Activated CD8-positive, alpha-beta memory T cell treated with anti-CD3 and anti-CD28 coated beads, Interleukin-2, amount 10 ng/mL, durations not matched to agents 7 days and 5 days (primary cell): ENCODE data around the gene ITSN1. TPM values are rescaled to one million over a fixed set of nuclear protein-coding genes. Genes with fewer than 3 reads are reported as not detected.

Experiments used
- ATAC-seq: fragments of 150-1000 bp; cut with Tn5 transposase; one replicate; pipeline ENCODE4 v1.10.0; 2021; ENCODE audit warnings: moderate library complexity
- CTCF ChIA-PET: fragments of 350-600 bp; sonication (Branson Sonifier 250); formaldehyde crosslinking; loops from one replicate; lab custom pipeline; 2021; ENCODE audit warnings: antibody characterized with exemption; lab: Charles Lee
- DNase-seq: peaks from one replicate; pipeline ENCODE4 v3.0.0-alpha.2; 2020
- H3K27ac Mint-ChIP-seq: one replicate; pipeline ENCODE4 v1.8.0; 2021; ENCODE audit warnings: mild to moderate bottlenecking, mixed read lengths
- H3K27me3 Mint-ChIP-seq: one replicate; pipeline ENCODE4 v1.8.0; 2021; ENCODE audit warnings: mixed read lengths
- H3K36me3 Mint-ChIP-seq: one replicate; pipeline ENCODE4 v1.8.0; 2021; ENCODE audit warnings: mild to moderate bottlenecking, mixed read lengths
- H3K4me1 Mint-ChIP-seq: one replicate; pipeline ENCODE4 v1.8.0; 2021; ENCODE audit warnings: mixed read lengths
- H3K4me3 Mint-ChIP-seq: one replicate; pipeline ENCODE4 v1.8.0; 2021; ENCODE audit warnings: mild to moderate bottlenecking, moderate library complexity, mixed read lengths
- H3K9me3 Mint-ChIP-seq: one replicate; pipeline ENCODE4 v1.8.0; 2022; ENCODE audit warnings: low read depth, mixed read lengths
- total RNA-seq, 2 experiments: library from RNA; stranded (reverse); gene quantifications; one replicate each; pipeline ENCODE4 v1.2.3, GENCODE V29; 2021

The ITSN1 gene
- total RNA-seq, 2 experiments from 2014 or later, result 2.0 to 3.9 TPM

GRCh38 chr21:33894736-33895288 lies 252.5 kb downstream of the ITSN1 start:
- Mint-ChIP-seq H3K36me3 (peaks cover 1% of the 10 kb centered on the region), H3K27me3 (peaks cover 18% of the 10 kb centered on the region), H3K4me3 (peak overlapping the region; percentile 27), H3K4me1 (peaks cover 12% of the 10 kb centered on the region), H3K27ac (no peak overlapping the region), H3K9me3 (no peaks in the 10 kb centered on the region)
- CTCF ChIA-PET, result interaction anchor here (0.6 to 0.9 kb wide), 2 partner anchors 9 to 29 kb away, joined by 3 read pairs; no protein-coding TSS in a partner anchor
- peak; percentile 64 for DNase-seq
- peak; percentile 76 for ATAC-seq

- H3K27me3 Mint-ChIP-seq, result peaks cover 18% of the 10 kb centered on the region
- peaks cover 12% of the 10 kb centered on the region for H3K4me1 Mint-ChIP-seq
- H3K9me3 Mint-ChIP-seq, result no peaks in the 10 kb centered on the region
- no peak overlapping the region for H3K27ac Mint-ChIP-seq
- CTCF ChIA-PET, result interaction anchor here (0.9 kb wide), 1 partner anchor 8 kb away, joined by 3 read pairs; no protein-coding TSS in a partner anchor
- no peak overlapping the region for H3K4me3 Mint-ChIP-seq
- H3K36me3 Mint-ChIP-seq, result peaks cover 1% of the 10 kb centered on the region
- DNase-seq, result no peak
- no peak for ATAC-seq
Observed at GRCh38 chr21:33895356-33895755, 253.1 kb downstream of the ITSN1 start.

DNA sequence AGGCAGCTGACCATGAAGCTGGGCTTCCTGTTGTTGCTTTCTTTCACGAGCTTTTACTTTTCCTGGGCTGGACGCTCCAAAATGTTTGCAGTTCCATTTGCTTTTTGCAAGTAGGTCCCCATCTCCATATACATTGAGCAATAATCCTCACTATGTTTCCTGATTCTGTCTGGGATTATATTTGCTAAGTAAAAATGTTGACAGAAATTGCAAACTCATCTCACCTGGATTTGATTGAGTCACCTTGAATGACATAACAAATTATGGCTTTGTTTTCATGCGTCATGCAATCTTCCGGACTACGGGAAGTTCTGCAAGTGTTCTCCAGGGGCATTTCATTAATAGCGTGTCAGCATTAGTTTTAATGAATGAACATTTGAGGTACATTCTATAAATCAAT lies 254.4 kb downstream of the ITSN1 start:
- no peak for ATAC-seq
- Mint-ChIP-seq H3K4me1 (peaks cover 17% of the 10 kb centered on the region), H3K9me3 (no peaks in the 10 kb centered on the region), H3K27ac (no peak overlapping the region), H3K36me3 (peaks cover 5% of the 10 kb centered on the region), H3K27me3 (peaks cover 18% of the 10 kb centered on the region), H3K4me3 (no peak overlapping the region)
- no peak for DNase-seq
- CTCF ChIA-PET, result interaction anchor here (1.1 kb wide), 1 partner anchor 18 kb away, joined by 4 read pairs; the partner anchor contains the start of gene ATP5PO

DNA sequence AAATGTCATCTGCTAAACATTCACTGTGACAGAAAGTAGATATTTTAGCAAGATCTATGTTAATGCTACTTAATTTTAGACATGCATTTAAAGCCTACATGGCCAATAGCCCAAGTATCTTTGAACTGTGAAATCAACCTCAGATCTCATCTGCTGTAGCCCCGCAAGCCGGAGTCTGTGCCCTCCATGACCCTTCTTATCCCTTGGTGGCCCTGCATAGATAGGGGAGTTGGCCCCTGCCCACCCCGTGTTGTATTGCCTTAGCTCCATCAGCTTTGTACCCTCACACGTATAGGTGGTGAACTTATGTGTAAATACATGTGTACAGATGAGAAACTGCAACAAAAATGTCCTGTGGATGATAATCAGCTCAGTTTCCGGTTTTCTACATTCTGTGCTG lies 254.8 kb downstream of the ITSN1 start:
- H3K27ac Mint-ChIP-seq, result no peak overlapping the region
- H3K27me3 Mint-ChIP-seq, result peaks cover 18% of the 10 kb centered on the region
- H3K4me3 Mint-ChIP-seq, result no peak overlapping the region
- H3K9me3 Mint-ChIP-seq, result no peaks in the 10 kb centered on the region
- H3K4me1 Mint-ChIP-seq, result peaks cover 21% of the 10 kb centered on the region
- DNase-seq (no peak), ATAC-seq (no peak)
- peaks cover 8% of the 10 kb centered on the region for H3K36me3 Mint-ChIP-seq
- CTCF ChIA-PET, result interaction anchor here (1.1 kb wide), 1 partner anchor 18 kb away, joined by 4 read pairs; the partner anchor contains the start of gene ATP5PO

GRCh38 chr21:33897739-33898138 lies 255.4 kb downstream of the ITSN1 start:
- ATAC-seq, result no peak
- no peak for DNase-seq
- Mint-ChIP-seq H3K4me3 (no peak overlapping the region), H3K36me3 (peaks cover 13% of the 10 kb centered on the region), H3K27me3 (peaks cover 18% of the 10 kb centered on the region), H3K27ac (no peak overlapping the region), H3K9me3 (no peaks in the 10 kb centered on the region), H3K4me1 (peaks cover 27% of the 10 kb centered on the region)
- CTCF ChIA-PET, result interaction anchor here (1.1 kb wide), 1 partner anchor 17 kb away, joined by 4 read pairs; the partner anchor contains the start of gene ATP5PO

DNA sequence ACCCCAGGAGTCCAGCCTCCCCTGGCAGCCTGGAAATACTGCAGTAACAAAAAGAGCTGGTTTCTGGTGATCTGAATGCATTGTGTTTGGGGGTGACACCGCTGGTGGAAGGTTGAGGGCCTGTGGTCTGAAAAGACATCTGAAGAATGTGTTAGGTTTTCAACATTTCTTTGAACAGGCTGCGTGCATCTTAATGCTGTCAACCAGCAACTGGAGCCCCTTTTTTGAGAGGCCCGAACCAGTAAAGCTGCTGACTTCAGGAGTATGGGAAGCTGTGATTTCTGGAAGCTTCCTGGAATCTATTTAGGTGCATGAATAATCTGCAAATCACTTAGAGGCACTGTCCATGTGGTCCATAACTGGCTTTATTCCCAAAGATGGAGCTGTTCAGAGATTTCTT lies 256.3 kb downstream of the ITSN1 start:
- H3K9me3 Mint-ChIP-seq, result no peaks in the 10 kb centered on the region
- CTCF ChIA-PET, result interaction anchor here (1.2 kb wide), 1 partner anchor 234 kb away, joined by 3 read pairs; no protein-coding TSS in a partner anchor
- peaks cover 22% of the 10 kb centered on the region for H3K36me3 Mint-ChIP-seq
- peaks cover 29% of the 10 kb centered on the region for H3K4me1 Mint-ChIP-seq
- no peak overlapping the region for H3K27ac Mint-ChIP-seq
- H3K27me3 Mint-ChIP-seq, result peaks cover 18% of the 10 kb centered on the region
- ATAC-seq (no peak), DNase-seq (no peak)
- no peak overlapping the region for H3K4me3 Mint-ChIP-seq

DNA sequence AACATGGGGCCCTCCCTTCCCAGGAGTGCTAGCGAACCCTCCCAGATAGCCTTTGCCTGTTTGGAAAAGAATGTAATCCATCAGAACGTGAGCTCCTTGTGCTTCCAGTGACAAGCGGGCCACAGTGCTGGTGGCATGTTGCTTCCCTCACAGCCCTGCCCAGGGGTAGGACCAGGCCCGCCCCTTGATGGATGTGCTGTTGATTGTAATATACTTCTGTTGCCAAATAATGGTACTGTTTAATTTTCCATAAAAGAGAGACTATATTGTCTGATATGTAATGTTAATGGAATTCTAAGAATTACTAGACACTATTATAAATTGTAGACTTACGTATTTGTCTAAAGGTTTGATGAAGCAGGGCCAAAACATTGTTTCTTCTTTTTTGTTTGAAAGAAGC lies 256.9 kb downstream of the ITSN1 start:
- Mint-ChIP-seq H3K27ac (no peak overlapping the region), H3K9me3 (no peaks in the 10 kb centered on the region), H3K27me3 (peaks cover 14% of the 10 kb centered on the region), H3K4me1 (peaks cover 29% of the 10 kb centered on the region), H3K36me3 (peaks cover 23% of the 10 kb centered on the region), H3K4me3 (no peak overlapping the region)
- ATAC-seq (no peak), DNase-seq (no peak)
- CTCF ChIA-PET, result interaction anchor here (1.2 kb wide), 1 partner anchor 234 kb away, joined by 3 read pairs; no protein-coding TSS in a partner anchor

DNA sequence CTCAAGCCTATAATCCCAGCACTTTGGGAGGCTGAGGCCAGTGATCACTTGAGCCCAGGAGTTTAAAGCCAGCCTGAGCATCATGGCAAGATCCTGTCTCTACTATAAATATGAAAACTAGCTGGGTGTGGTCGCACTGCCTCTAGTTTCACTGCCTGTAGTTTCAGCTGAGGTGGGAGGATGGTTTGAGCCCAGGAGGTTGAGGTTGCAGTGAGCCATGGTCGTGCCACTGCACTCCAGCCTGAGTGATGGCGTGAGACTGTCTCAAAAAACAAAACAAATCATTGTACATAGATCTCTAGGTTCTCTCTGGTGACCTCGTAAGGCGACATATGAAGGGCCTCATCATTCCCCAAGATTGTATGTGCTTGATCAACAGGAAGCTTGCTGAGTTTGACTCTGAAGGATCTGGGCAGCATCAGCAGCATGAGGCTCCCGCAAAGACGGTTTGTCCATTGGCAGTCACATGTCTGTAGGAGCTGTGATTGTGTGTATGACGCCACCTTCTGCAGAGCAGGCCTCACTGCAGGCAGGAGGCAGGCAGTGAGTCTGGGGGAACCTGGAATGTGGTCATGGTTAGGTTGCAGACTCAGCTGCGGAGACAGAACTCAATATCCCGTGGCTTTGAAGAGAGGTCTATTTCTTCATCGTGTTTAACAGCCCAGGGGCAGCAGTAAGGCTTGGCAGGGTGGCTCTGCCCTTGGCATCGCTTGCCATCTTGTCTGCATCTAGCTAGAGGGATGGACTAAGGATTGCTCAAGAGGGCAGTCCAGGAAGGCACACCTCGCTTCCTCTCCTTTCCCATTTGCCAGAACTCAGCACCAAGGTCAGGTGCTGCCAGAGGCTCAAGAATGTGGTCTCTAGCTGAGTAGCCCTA lies 259.3 kb downstream of the ITSN1 start:
- DNase-seq (peak; percentile 44), ATAC-seq (peak; percentile 30)
- Mint-ChIP-seq H3K4me1 (peaks cover 17% of the 10 kb centered on the region), H3K36me3 (peaks cover 39% of the 10 kb centered on the region), H3K9me3 (no peaks in the 10 kb centered on the region), H3K27me3 (no peaks in the 10 kb centered on the region), H3K27ac (peak overlapping the region; percentile 12), H3K4me3 (no peak overlapping the region)
- CTCF ChIA-PET, result interaction anchor here (1.0 to 1.8 kb wide), 2 partner anchors 10 to 189 kb away, joined by 3 to 5 read pairs; no protein-coding TSS in a partner anchor

- DNase-seq (no peak), ATAC-seq (no peak)
- Mint-ChIP-seq H3K4me3 (no peak overlapping the region), H3K27me3 (no peaks in the 10 kb centered on the region), H3K36me3 (peaks cover 44% of the 10 kb centered on the region), H3K9me3 (no peaks in the 10 kb centered on the region), H3K4me1 (peaks cover 17% of the 10 kb centered on the region), H3K27ac (no peak overlapping the region)
- CTCF ChIA-PET, result interaction anchor here (1.0 to 1.8 kb wide), 2 partner anchors 10 to 188 kb away, joined by 3 to 5 read pairs; no protein-coding TSS in a partner anchor
Observed at GRCh38 chr21:33902349-33902748, 260.0 kb downstream of the ITSN1 start.

- CTCF ChIA-PET, result interaction anchor here (1.3 kb wide), 1 partner anchor 9 kb away, joined by 3 read pairs; no protein-coding TSS in a partner anchor
- H3K27ac Mint-ChIP-seq, result no peak overlapping the region
- no peak overlapping the region for H3K4me3 Mint-ChIP-seq
- no peaks in the 10 kb centered on the region for H3K27me3 Mint-ChIP-seq
- H3K36me3 Mint-ChIP-seq, result peaks cover 57% of the 10 kb centered on the region
- ATAC-seq (no peak), DNase-seq (no peak)
- peaks cover 17% of the 10 kb centered on the region for H3K4me1 Mint-ChIP-seq
- no peaks in the 10 kb centered on the region for H3K9me3 Mint-ChIP-seq
Observed at GRCh38 chr21:33904041-33904440, 261.7 kb downstream of the ITSN1 start.

DNA sequence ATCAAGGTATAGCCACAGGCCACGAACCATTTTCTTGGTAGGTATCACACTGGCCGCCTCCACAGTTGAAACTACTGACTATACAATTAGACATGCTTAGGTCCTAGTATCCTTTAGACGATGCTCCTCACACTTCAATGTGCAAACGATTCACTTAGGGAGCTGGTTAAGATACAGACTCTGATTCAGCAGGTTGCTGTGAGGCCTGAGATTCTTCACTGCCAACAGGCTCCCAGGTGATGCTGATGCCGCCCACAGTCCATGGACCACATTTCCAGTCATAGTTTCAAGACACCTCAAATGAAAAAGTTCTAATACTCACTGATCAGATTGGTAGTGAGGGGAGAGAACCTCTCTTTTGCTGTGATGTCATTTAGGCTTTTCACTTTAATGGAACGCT lies 266.5 kb downstream of the ITSN1 start:
- Mint-ChIP-seq H3K27me3 (no peaks in the 10 kb centered on the region), H3K36me3 (peaks cover 58% of the 10 kb centered on the region), H3K4me3 (no peak overlapping the region), H3K27ac (no peak overlapping the region), H3K4me1 (peaks cover 10% of the 10 kb centered on the region), H3K9me3 (no peaks in the 10 kb centered on the region)
- CTCF ChIA-PET, result interaction anchor here (0.7 kb wide), 1 partner anchor 11 kb away, joined by 3 read pairs; no protein-coding TSS in a partner anchor
- ATAC-seq (no peak), DNase-seq (no peak)

GRCh38 chr21:33909756-33910155 lies 267.5 kb downstream of the ITSN1 start:
- DNase-seq (no peak), ATAC-seq (no peak)
- H3K4me1 Mint-ChIP-seq, result peaks cover 20% of the 10 kb centered on the region
- no peaks in the 10 kb centered on the region for H3K27me3 Mint-ChIP-seq
- H3K9me3 Mint-ChIP-seq, result no peaks in the 10 kb centered on the region
- peaks cover 56% of the 10 kb centered on the region for H3K36me3 Mint-ChIP-seq
- no peak overlapping the region for H3K4me3 Mint-ChIP-seq
- H3K27ac Mint-ChIP-seq, result no peak overlapping the region
- CTCF ChIA-PET, result no interaction called here

DNA sequence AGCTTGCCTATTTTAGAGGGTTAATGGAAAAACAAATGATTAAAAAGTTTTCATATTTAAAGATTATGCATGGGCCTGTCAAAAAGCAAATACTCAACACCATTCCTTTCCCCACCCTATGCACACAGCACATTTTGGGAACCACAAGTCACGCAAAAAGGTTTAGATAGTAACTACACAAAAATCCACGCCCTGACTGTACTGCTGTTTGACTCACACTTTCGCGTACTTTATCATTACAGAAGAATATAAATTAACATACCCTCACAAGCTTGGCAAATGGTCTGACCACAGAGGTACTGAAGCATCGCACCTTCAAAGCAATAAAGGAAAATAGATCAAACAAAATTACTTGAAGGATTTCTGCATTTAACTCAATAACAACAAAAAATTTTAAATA lies 271.9 kb downstream of the ITSN1 start:
- DNase-seq (no peak), ATAC-seq (no peak)
- peak overlapping the region; percentile 98 for H3K4me3 Mint-ChIP-seq
- H3K9me3 Mint-ChIP-seq, result no peaks in the 10 kb centered on the region
- peaks cover 33% of the 10 kb centered on the region for H3K36me3 Mint-ChIP-seq
- CTCF ChIA-PET, result interaction anchor here (1.3 to 2.5 kb wide), 4 partner anchors 10 to 434 kb away, joined by 3 to 16 read pairs (median 4); no protein-coding TSS in a partner anchor
- H3K4me1 Mint-ChIP-seq, result peaks cover 30% of the 10 kb centered on the region
- H3K27ac Mint-ChIP-seq, result peak overlapping the region; percentile 63
- H3K27me3 Mint-ChIP-seq, result no peaks in the 10 kb centered on the region
